ENCODE results near the gene EEF2K. TPM values are rescaled to one million over a fixed set of nuclear protein-coding genes. Genes with fewer than 3 reads are reported as not detected.

The EEF2K gene
- total RNA-seq, 1 donor from 2014 or later, result 22.5 TPM

- TF ChIP-seq CTCF (conservative IDR thresholded peaks at IDR 0.05), result no peak
- Mint-ChIP-seq H3K4me1 (ENCODE audit: unreplicated experiment) (no peaks in the 10 kb centered on the region), H3K27me3 (no peaks in the 10 kb centered on the region), H3K27ac (no peak overlapping the region), H3K4me3 (no peak overlapping the region), H3K36me3 (peaks cover 12% of the 10 kb centered on the region), H3K9me3 (no peaks in the 10 kb centered on the region)
- no peak for DNase-seq (ENCODE audit: extremely low spot score, unreplicated experiment)
Measured at GRCh38 chr16:22272870-22273650, 67.0 kb downstream of the EEF2K start.

DNA sequence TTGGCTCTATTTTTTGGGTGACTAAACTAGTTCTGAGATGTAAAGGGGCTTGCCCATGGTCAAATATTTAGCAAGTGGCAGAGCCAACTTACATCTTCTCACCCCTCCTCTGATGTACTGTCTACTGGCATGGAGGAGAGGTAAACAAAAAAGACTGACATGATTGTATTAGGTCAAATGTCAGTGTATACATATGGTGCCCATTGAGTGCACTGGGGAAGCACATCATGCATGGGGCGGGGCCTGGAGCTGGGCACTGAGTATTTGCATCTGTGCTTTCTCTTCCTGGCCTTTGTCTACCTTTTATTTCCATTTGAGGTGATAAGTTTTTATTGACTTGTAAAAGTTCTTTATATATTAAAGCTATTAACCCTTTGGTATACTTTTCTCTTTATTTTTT is 68.8 kb downstream of the EEF2K start:
- no peaks in the 10 kb centered on the region for H3K4me1 Mint-ChIP-seq (ENCODE audit: unreplicated experiment)
- no peak for DNase-seq (ENCODE audit: extremely low spot score, unreplicated experiment)
- H3K9me3 Mint-ChIP-seq, result no peaks in the 10 kb centered on the region
- peaks cover 12% of the 10 kb centered on the region for H3K36me3 Mint-ChIP-seq
- no peak for TF ChIP-seq CTCF (conservative IDR thresholded peaks at IDR 0.05)
- H3K27ac Mint-ChIP-seq, result no peak overlapping the region
- H3K4me3 Mint-ChIP-seq, result no peak overlapping the region
- no peaks in the 10 kb centered on the region for H3K27me3 Mint-ChIP-seq

DNA sequence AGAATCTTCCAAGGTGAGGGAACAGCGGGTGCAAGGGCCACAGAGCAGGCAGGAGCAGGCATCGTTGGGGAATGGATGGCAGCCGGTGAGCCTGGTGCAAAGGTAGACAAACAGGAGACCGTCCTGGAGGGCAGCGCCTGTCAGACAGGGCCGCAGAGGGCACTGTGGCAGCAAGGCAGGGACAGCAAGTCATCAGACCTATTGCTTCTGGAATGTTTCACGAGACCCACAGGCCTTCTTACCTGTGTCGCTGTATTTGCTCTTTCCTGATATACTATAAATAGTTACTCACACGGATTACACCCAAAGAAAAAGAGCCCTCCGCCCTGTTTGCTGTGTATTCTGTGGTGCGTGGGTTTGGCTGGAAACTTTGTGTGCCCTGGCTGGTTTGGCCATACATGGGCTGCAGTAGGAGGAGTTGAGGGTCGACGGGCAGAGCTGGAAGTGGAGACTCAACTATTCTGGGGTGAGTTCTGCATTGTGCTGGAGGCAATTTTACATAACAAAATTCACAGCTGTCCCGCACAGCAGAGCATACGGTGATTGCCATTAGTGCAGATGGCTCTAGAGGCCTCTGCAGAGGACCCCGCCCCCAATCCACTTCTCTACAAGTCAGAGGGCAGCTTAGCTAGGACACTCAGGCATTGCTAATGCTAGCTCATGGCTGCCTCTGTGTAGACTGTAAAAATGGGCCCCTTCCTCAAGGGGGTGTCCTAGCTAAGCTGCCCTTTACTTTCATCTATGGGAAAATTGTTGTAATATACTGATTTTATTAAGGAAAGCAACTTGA is 72.6 kb downstream of the EEF2K start:
- Mint-ChIP-seq H3K36me3 (peaks cover 17% of the 10 kb centered on the region), H3K4me3 (no peak overlapping the region), H3K9me3 (no peaks in the 10 kb centered on the region), H3K27me3 (no peaks in the 10 kb centered on the region), H3K4me1 (ENCODE audit: unreplicated experiment) (peaks cover 3% of the 10 kb centered on the region), H3K27ac (no peak overlapping the region)
- no peak for DNase-seq (ENCODE audit: extremely low spot score, unreplicated experiment)
- TF ChIP-seq CTCF (conservative IDR thresholded peaks at IDR 0.05), result no peak

DNA sequence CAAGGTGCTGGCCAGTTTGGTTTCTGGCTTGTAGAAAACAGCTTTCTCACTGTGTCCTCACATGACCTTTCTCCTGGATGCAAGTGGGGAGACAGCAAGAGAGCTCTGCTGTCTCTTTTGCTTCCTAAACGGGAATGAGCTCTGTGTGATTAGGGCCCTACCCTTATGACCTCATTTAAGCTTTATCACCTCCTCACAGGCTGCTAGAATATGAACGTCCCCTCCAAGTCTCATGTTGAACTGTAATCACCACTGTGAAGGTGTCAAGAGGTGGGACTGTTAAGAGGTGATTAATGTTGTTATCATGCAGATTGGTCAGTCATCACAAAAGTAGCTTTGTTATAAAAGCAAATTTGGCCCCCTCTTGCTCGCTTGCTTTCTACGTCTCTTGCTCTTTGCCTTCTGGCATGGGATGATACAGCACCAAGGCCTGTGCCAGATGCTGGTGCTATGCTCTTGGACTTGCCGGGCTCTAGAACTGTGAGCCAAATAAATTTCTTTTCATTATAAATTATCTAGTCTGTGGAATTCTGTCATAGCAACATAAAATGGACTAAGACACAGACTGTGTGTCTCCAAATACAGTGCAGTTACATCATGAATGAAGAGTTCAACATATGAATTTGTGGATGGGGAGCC is 76.3 kb downstream of the EEF2K start:
- H3K27ac Mint-ChIP-seq, result no peak overlapping the region
- TF ChIP-seq CTCF (conservative IDR thresholded peaks at IDR 0.05), result no peak
- H3K4me1 Mint-ChIP-seq (ENCODE audit: unreplicated experiment), result peaks cover 8% of the 10 kb centered on the region
- no peaks in the 10 kb centered on the region for H3K9me3 Mint-ChIP-seq
- H3K36me3 Mint-ChIP-seq, result peaks cover 25% of the 10 kb centered on the region
- no peaks in the 10 kb centered on the region for H3K27me3 Mint-ChIP-seq
- H3K4me3 Mint-ChIP-seq, result no peak overlapping the region
- no peak for DNase-seq (ENCODE audit: extremely low spot score, unreplicated experiment)

DNA sequence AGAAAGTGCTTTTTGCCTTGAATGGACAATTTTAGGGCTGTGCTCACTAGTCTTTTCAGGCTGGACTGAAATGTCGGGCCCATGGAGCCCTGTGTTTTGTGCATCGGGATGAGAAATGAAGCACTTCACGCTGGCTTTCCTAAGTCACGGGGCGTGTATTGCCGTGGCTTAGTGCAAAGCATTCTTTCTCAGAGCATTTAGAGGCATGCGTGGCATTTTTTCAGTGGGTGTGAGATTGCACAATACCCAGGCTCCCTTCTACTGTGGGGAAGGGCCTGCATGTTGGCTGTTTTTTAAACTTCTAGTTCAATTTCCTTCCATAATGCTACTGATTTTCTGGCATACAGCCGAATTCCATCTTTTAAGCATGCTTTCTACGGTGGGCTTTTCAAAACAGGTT is 78.6 kb downstream of the EEF2K start:
- no peak overlapping the region for H3K4me3 Mint-ChIP-seq
- TF ChIP-seq CTCF (conservative IDR thresholded peaks at IDR 0.05), result no peak
- peaks cover 8% of the 10 kb centered on the region for H3K4me1 Mint-ChIP-seq (ENCODE audit: unreplicated experiment)
- no peaks in the 10 kb centered on the region for H3K9me3 Mint-ChIP-seq
- no peak for DNase-seq (ENCODE audit: extremely low spot score, unreplicated experiment)
- no peaks in the 10 kb centered on the region for H3K27me3 Mint-ChIP-seq
- H3K36me3 Mint-ChIP-seq, result peaks cover 21% of the 10 kb centered on the region
- peak overlapping the region; percentile 48 for H3K27ac Mint-ChIP-seq
